Lung microvascular endothelial cell (primary cell): ENCODE data around the gene SPDL1. TPM values are rescaled to one million over a fixed set of nuclear protein-coding genes. Genes with fewer than 3 reads are reported as not detected.
"Not testable (repeated sequence)": the region's sequence is repeated elsewhere in the genome, so short reads cannot be mapped to it uniquely, and the experiment has no call there.

Experiments
- DNase-seq, 2 donors: peaks; one replicate each; pipeline versions ENCODE4 v3.0.0 to v3.0.0-alpha.2; 2010; ENCODE audit warnings: low read depth in 2 of 2
- total RNA-seq: library from RNA; depleted of rRNA; stranded (reverse); fragments of >200 nt; gene quantifications from 2 replicates; pipeline ENCODE4 v1.2.1, GENCODE V29; 2014

Gene SPDL1
- total RNA-seq, 1 donor from 2014 or later = 5.2 TPM

GRCh38 chr5:169571355-169571754 lies 12.2 kb upstream of the SPDL1 start:
- DNase-seq = no peak

GRCh38 chr5:169574134-169574646 lies 9.4 kb upstream of the SPDL1 start:
- DNase-seq = no peak

- no peak for DNase-seq
Measured at GRCh38 chr5:169576181-169576598, 7.4 kb upstream of the SPDL1 start.

- peak in 1 of 2 donors; percentile 2 for DNase-seq
Measured at GRCh38 chr5:169577951-169578350, 5.6 kb upstream of the SPDL1 start.

- DNase-seq = no peak
Measured at GRCh38 chr5:169580964-169581363, 2.6 kb upstream of the SPDL1 start.

- DNase-seq = peak; percentile 64 to 66
Measured at GRCh38 chr5:169581580-169582227, 1.9 kb upstream of the SPDL1 start.

- no peak for DNase-seq
Measured at GRCh38 chr5:169583101-169583423, 511 bp upstream of the SPDL1 start.

GRCh38 chr5:169584998-169585451 lies 1.5 kb downstream of the SPDL1 start:
- no peak for DNase-seq

GRCh38 chr5:169590602-169591001 lies 7.0 kb downstream of the SPDL1 start:
- no peak for DNase-seq

- no peak for DNase-seq
Measured at GRCh38 chr5:169591636-169592035, 8.1 kb downstream of the SPDL1 start.

- no peak for DNase-seq
Measured at GRCh38 chr5:169592937-169593650, 9.5 kb downstream of the SPDL1 start.

GRCh38 chr5:169595172-169595820 lies 11.7 kb downstream of the SPDL1 start:
- DNase-seq = peak in 1 of 2 donors; percentile 27

- DNase-seq = no peak
Measured at GRCh38 chr5:169599451-169599850, 15.9 kb downstream of the SPDL1 start.

- DNase-seq = no peak
Measured at GRCh38 chr5:169602535-169602934, 19.0 kb downstream of the SPDL1 start.

- DNase-seq = no peak
Measured at GRCh38 chr5:169606279-169606678, 22.7 kb downstream of the SPDL1 start.

GRCh38 chr5:169607882-169608281 lies 24.3 kb downstream of the SPDL1 start:
- DNase-seq = no peak

GRCh38 chr5:169609716-169610115 lies 26.1 kb downstream of the SPDL1 start:
- DNase-seq = no peak

GRCh38 chr5:169610606-169611005 lies 27.0 kb downstream of the SPDL1 start:
- peak in 1 of 2 donors; percentile 1 for DNase-seq

- DNase-seq = no peak
Measured at GRCh38 chr5:169615561-169615960, 32.0 kb downstream of the SPDL1 start.

GRCh38 chr5:169624307-169624706 lies 40.7 kb downstream of the SPDL1 start:
- not testable (repeated sequence) for DNase-seq

- DNase-seq = peak; percentile 50 to 82
Measured at GRCh38 chr5:169626779-169627178, 43.2 kb downstream of the SPDL1 start.

- DNase-seq = no peak
Measured at GRCh38 chr5:169627551-169627950, 44.0 kb downstream of the SPDL1 start.
